ENCODE data around the gene MUC5B. TPM values are rescaled to one million over a fixed set of nuclear protein-coding genes. Genes with fewer than 3 reads are reported as not detected.
A peak's percentile ranks its signal among the peaks of the same experiment; 100 is the strongest.

Gene MUC5B
- total and polyA plus RNA-seq, 11 donors = 0.01 TPM; not detected in 10

GRCh38 chr11:1178906-1179305 lies 44.0 kb upstream of the MUC5B start:
- intact Hi-C loops (cut with DNase I) = no loop called here
- peaks cover 0 to 6% (median 0%) of the 10 kb centered on the region in 9 donors for H3K27me3 ChIP-seq
- DNase-seq = peak in 3 of 5 donors; percentile 13 to 50 (median 15)
- WGBS, 4 donors = 87 to 89% (median 88%) methylated on average over 25 to 29 of the region's 29 CpGs
- H3K36me3 ChIP-seq = no peaks in the 10 kb centered on the region
- H3K4me1 ChIP-seq = no peaks in the 10 kb centered on the region
- TF ChIP-seq POLR2A (IDR thresholded peaks at IDR 0.05) = no peak
- no peak for TF ChIP-seq CTCF (IDR thresholded peaks at IDR 0.05)
- no peak overlapping the region for H3K27ac ChIP-seq
- no peak overlapping the region for H3K4me3 ChIP-seq
- ATAC-seq = no peak
- no peaks in the 10 kb centered on the region for H3K9me3 ChIP-seq

GRCh38 chr11:1179641-1180040 lies 43.2 kb upstream of the MUC5B start:
- DNase-seq = peak in 2 of 5 donors; percentile 16 to 55
- WGBS, 4 donors = 80 to 89% (median 85%) methylated on average over 6 to 17 of the region's 17 CpGs

GRCh38 chr11:1180171-1180570 lies 42.7 kb upstream of the MUC5B start:
- intact Hi-C loops (cut with DNase I) = no loop called here
- no peaks in the 10 kb centered on the region for H3K9me3 ChIP-seq
- TF ChIP-seq CTCF (IDR thresholded peaks at IDR 0.05) (no peak), POLR2A (IDR thresholded peaks at IDR 0.05) (no peak)
- H3K27me3 ChIP-seq = peaks cover 0 to 6% (median 0%) of the 10 kb centered on the region in 9 donors
- no peak overlapping the region for H3K27ac ChIP-seq
- 79 to 92% (median 83%) methylated on average over 4 to 15 of the region's 15 CpGs for WGBS, 4 donors
- ATAC-seq (no peak), DNase-seq (peak in 3 of 5 donors; percentile 8 to 44 (median 9))
- no peaks in the 10 kb centered on the region for H3K36me3 ChIP-seq
- no peak overlapping the region for H3K4me3 ChIP-seq
- H3K4me1 ChIP-seq = no peaks in the 10 kb centered on the region

More at GRCh38 chr11:1179641-1180040, 43.2 kb upstream of the MUC5B start:
- intact Hi-C loops (cut with DNase I) = no loop called here
- Histone ChIP-seq H3K9me3 (no peaks in the 10 kb centered on the region), H3K4me1 (no peaks in the 10 kb centered on the region), H3K36me3 (no peaks in the 10 kb centered on the region), H3K27ac (no peak overlapping the region), H3K27me3 (peaks cover 0 to 6% (median 0%) of the 10 kb centered on the region in 9 donors), H3K4me3 (no peak overlapping the region)
- TF ChIP-seq POLR2A (IDR thresholded peaks at IDR 0.05) (no peak), CTCF (IDR thresholded peaks at IDR 0.05) (no peak)
- ATAC-seq = no peak

- H3K27me3 ChIP-seq = peaks cover 0 to 6% (median 0%) of the 10 kb centered on the region in 9 donors
- peak in 1 of 5 donors; percentile 54 for DNase-seq
- intact Hi-C loops (cut with DNase I) = no loop called here
Observed at GRCh38 chr11:1180947-1181391, 41.9 kb upstream of the MUC5B start.

More at GRCh38 chr11:1180947-1181391, 41.9 kb upstream of the MUC5B start:
- ATAC-seq = no peak
- TF ChIP-seq POLR2A (IDR thresholded peaks at IDR 0.05) (no peak), CTCF (IDR thresholded peaks at IDR 0.05) (no peak)
- H3K36me3 ChIP-seq = no peaks in the 10 kb centered on the region
- no peak overlapping the region for H3K4me3 ChIP-seq
- no peaks in the 10 kb centered on the region for H3K4me1 ChIP-seq
- no peaks in the 10 kb centered on the region for H3K9me3 ChIP-seq
- no peak overlapping the region for H3K27ac ChIP-seq
- 86 to 92% (median 90%) methylated on average over 28 to 29 of the region's 29 CpGs for WGBS, 4 donors

Measured in heart left ventricle (tissue), 16 donors.